NCI-H1092 treated with DMSO at 0.1 percent for 48 hours (cell line): ENCODE results near the gene ROR2.

ENCODE experiments used
- DNase-seq: peaks from one replicate; lab custom pipeline; 2025; lab: John Stamatoyannopoulos, UW

Gene ROR2

DNA sequence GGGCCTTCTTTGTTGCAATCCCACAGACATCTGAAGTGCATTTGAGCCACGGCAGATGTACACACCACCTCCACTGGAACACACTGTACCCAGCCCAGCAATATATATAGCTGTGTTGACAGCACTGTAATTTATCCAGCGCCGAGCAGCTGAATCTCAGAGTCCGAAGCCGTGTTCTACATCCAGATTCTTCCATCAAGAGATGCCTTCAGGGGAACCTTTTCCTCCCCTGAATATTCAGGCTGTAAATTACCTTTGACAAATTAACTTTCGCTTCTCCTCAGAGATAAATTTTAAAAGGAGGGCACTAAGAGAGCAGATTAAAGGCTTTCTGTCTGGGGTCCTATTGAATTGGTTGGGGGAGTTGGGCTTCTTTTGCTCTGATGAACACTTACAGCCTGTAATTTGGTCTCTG, 76.4 kb downstream of the ROR2 start:
- DNase-seq = no peak

DNA sequence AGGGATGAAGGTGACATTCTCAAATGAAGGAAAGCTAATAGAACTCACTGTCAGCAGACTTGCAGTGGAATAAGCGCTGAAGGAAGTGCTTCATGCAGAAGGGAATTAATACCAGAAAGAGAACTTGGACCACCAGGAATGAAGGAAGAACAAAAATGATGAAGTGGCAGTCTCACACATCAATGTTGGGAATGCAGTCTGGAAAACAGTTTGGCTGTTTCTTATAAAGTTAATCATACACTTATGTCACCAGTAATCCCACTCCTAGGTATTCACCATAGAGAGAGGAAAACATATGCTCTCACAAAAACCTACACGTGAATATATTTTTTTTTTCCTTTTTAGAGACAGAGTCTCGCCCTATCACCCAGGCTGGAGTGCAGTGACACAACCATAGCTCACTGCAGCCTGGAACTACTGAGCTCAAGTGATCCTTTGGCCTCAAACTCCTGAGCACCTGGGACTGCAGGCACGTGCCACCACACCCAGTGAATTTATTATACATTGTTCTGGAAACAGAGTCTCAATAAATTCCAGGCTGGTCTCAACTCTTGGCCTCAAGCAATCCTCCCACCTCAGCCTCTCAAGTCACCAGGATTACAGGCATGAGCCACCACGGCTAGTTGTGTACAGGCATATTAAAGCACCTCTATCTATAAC, 81.2 kb downstream of the ROR2 start:
- no peak for DNase-seq

DNA sequence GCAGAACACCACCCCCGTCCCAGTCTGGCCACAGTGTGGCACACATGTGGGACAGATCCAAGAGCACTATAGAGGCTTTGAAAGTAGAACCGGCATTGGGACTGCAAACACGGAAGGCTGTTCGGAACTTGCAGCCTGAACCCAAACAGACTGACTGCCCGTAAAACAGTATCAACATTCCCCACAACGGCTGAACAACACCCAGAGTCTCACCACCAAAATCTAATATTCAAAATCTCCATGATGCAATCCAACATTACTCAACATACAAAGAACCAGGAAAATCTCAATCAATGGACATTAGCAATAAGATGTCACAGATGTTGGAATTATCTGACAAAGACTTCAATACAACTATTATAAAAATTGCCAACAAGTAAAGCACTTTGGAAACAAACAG, 82.3 kb downstream of the ROR2 start:
- DNase-seq = no peak

DNA sequence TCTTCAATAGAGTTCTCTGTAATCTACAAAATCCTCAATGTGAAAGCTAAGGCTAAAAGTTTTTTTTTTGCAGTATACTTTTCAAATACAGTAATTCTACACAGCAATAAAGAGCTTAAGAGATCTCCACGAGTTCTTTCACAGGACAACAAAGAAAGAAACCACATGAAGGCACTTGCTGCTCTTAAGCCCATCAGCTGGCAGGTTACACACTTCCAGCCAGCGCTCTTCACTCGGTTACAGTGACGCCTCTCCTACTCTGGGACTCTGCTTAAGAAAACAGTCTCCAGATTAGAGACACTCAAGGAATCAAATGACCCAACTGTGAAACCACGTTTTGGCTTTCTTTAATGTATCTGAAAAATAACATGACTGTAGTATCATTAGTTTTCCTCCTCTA, 85.0 kb downstream of the ROR2 start:
- DNase-seq = no peak

DNA sequence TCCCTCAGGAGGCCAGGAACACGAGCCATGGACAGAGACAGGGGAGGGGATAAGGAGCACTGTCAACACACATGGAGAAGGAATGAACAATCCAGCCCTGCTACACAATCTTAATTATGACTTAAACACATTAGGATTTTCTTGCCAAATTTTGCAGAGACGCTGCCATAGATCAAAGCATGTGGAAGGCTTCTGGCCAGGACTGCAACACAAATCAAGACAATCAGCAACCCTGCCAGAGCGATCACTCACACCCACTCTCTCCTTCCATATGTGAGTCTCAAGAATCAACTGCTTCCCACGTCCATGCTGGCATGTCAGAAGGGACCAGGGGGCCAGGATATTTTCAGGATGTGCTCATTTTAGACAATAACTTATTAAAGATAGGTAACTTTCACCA, 85.6 kb downstream of the ROR2 start:
- DNase-seq = no peak

DNA sequence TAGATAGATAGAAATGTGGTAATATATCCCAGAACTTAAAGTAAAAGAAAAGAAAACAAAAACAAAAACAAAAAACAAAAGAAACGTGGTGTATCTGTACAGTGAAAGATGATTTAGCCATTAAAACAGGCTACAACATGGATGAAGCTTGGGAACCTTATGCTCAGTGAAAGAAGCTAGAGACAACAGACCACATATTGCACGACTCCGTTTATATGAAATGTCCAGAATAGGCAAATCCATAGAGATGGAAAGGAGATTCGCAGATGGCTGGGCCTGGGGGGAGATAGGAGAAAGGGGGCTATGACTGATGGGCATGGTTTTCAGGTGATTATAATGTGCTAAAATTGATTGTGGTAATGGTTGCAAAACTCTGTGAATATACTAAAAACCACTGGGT, 86.6 kb downstream of the ROR2 start:
- DNase-seq = no peak

DNA sequence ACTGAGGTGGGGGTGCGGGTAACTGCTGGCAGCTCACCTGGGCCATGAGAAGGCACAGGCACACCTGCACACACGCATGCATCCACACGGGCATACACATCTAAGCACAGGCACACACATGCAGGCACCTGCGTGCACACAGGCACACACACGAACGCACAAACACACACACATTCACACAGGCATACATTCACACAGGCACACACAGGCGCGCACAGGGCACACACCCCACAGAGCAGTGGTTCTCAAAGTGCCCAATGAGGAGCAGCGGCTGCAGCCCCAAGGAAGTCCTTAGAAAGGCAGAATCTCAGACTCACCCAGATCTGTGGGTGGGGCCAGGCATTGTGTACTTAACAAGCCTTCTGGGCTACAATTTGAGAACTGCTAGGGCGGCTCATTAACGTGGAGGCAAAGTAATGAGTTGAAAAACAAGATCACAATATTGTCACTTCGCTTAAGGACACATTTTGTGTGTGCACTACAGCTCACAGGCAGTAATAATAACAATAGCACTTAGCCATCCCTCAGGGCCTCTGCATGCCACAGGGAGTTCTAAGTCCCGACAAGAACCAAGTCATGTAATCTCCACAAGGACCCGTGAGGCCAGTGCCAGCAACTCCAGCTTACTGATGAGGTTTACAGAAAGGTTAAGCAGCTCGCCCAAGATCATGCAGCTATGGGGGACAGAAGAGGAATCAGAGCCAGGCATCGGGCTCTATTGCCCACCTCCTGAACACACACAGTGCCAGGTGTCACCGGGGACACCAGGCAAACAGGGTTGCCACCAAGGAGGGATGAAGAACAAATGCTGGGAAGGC, 91.6 kb downstream of the ROR2 start:
- DNase-seq = no peak

DNA sequence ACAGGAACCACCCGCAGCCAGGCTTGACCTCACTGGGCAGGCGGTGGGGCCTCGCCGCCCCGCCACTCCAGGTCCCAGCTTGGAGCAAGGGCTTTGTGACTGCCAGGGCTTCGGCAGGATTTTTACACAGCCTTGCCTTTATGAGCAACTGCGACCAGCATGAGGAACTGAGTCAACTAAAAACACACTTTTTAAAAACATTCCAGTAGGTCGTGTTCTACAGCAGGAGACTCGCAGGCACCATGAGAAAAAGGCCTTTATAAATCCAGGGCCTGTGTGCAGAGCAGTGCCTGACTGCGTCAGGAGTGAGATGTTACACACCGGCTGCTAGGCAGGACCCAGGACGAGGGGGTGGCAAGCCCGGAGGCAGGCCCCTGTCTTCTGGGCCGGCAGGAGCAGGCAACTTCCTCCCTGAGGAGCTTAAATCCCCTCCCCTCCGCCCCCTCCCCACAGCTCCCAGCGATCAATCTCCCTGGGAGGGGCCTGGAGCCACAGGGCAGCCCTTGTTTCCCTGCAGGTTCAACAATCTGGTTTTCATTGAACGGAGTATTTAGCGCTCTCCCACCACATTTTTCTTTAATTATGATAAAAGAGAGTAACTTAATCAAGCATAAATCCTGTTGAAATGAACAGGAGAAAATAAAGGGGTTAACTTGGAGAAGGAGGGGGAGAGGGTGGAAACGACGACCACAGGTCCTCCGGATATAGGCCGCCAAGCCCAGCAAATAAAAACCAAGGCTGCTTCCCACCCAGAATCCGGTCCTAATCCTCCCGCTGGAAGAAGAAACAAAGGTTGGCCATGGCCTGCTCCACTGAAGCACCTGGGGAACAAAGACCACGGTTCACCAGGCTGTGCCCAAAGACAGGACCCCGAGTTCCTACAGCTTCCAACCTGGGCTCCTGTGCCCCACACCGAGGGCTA, 92.5 kb downstream of the ROR2 start:
- no peak for DNase-seq

DNA sequence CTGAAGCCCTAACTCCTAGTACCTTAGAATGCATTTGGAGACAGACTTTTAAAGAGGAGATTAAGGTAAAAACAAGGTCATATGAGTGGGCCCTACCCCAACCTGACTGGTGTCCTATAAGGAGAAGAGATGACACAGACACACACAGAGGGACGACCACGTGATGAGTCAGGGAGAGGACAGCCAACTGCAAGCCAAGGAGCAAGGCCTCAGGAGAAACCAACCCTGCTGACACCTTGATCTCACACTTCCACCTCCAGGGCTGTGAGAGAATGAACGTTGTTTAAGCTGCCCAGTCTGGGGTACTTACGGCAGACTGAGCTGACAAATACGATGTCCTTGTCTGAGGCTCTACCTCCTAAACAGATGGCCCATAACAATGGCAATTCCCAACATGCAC, 93.6 kb downstream of the ROR2 start:
- no peak for DNase-seq

DNA sequence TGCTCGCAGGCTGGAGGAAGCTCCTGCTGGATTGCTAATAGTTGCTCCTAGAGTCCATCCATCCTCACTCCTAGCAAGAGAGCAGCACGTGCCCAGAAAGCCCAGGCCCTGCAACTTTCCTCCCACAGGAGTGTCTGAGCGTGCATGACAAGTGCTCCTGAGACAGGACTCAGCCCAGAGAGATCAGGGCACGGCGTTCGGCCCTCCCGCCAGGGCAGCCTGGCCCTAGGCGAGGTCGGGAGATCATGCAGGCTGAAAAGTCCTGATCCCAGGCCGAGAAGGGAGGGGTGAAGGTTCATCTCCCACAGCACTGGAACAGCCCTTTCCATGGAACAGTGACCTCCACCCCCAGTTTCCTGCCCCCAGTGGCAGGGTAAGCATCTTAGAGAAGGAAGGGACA, 94.8 kb downstream of the ROR2 start:
- DNase-seq = no peak

DNA sequence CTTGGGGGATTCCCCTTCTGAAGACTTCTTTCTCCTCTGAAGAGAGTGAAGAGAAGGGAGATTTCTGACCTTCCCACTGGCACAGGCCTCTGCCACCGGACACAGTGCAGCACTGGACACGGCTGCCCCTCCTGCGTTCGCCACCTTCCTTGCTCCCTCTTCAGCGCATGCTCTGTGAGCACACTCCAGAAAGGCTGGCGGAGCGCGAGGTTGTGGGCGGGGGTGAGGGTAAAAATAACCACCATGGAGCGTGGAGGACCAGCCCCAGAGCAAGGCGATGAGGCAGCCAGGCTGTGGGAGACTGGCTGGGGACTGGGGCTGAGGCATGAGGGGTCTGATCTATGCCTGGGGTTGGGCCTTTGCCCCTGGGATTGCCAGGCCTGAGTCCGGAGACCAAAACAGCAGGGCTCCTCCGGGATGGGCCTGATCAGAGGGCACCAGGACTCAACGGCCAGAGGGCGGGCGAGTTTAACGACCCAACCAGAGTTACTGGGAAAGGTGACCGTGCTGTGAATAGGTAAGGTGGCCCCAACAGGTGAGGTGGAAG, 97.2 kb downstream of the ROR2 start:
- DNase-seq = no peak

DNA sequence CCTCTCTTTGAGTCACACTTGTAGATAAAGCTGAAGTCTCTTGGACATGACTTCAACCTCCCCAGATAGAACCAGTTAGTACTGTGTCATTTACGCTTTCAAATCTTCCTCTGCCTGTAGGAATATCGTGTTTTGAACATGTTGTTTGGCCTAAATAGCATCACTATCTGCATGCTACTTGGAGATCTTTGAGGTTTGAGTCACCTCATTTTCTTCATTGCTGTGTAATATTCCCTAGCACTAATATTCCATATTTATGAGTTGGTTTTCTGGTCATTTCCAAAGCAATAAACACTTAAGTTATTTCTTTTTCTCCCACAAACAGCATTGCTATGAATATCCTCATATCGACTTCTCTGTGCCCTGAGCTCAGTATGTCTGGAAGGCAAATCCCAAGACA, 100.3 kb downstream of the ROR2 start:
- no peak for DNase-seq

DNA sequence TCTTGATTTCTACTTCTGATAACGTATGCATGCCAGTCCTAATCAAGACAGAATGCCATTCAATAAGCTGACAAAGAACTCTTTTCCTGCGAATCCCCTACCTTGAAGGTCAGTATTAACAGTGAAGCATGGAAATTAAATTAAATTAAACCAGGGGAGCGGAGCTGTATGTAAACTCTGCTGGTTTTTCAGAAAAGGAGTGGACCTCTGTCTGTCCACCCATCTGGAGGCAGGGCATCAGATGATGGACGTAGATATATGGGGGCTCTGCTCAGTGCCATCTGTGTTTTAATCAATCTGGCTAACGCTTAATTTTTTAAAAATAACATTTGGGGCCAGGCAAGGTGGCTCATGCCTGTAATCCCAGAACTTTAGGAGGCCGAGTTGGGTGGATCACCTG, 101.9 kb downstream of the ROR2 start:
- DNase-seq = no peak

DNA sequence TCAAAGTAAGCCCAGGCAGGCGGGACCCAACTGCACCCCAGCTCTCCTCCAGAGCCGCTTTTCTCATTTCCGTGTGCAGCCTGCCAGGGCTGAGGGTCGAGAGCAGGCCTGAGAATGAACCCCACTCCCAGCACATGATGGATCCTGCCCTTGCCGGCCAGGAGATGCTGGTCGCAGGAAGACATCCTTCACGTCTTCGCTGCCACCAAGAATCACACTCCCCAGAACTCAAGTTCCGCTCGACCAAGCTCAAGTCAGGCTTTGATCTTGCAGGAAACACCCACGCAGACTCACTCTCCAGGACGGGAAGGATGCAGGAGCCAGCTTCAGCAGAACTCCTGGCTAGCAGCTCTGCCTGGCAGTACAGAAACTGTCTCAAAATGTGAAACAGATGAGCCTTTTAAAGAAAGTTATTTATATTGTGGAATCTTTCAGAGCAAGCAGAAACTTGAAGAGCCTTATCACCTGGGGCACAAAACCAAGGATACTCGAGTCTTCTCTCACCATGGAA, 102.4 kb downstream of the ROR2 start:
- no peak for DNase-seq

DNA sequence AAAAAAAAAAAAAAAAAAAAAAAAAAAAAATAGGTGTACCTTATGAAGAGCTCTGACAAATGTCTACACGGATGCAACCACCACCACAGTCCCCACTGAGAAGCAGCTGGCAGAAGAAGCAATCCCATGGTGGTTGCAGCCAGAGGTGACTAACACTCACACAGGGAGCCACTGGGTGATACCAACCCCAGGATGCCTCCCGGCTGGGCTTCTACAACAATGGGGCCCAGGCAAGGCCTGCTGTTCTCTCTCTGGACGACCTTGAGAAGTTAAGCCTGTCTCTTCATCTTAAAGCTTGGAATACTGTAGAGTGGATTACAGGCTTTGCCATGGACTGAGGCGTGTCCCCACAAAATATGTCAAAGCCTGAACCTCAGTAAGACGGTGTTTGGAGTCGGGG, 104.1 kb downstream of the ROR2 start:
- DNase-seq = no peak

DNA sequence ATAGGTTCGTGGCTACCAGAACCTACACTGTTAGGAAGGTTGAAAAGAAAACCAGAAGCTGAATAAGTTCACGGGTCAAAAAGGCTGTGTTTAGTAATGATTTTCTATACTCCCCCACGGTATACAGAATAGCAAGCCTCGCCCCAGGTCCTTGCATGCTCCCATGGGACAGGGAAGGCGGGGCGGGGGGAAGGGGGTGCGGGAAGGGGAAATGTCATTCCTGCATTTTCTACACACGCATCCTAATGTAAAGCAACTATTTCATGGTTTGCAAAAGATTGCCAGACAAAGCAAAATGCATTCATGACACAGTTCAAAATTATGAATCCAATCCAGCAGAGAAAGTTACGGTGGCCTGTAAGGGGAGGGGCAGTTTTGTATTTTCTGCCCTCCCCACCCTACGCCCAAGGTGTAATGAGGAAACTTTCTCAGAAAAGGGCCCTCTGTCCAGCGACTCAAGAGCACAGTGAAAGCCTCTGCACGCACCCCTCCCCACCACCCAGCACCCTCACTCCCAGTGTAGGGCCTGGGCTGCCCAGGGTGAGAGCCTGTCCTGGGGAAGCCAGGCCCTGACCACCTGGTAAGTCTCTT, 105.2 kb downstream of the ROR2 start:
- no peak for DNase-seq

DNA sequence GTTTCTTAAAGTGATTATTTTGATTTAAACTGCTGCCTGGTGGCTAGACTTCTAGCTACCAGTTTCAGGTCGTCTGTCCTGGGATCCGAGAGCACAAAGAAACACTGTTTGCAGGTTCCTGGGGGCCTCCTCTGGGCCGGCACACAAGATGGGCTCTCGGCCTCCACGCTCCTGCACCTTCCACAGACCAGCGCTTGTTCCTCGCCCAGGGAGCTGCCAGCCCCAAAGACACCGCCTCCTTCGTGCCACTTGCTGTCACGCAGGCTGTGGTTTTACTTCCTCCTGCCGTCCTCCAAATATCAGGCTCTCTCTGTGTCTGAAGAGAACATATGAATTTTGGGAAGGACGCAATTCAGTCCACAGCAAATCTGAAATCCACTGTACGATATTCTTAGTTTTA, 105.8 kb downstream of the ROR2 start:
- DNase-seq = no peak

DNA sequence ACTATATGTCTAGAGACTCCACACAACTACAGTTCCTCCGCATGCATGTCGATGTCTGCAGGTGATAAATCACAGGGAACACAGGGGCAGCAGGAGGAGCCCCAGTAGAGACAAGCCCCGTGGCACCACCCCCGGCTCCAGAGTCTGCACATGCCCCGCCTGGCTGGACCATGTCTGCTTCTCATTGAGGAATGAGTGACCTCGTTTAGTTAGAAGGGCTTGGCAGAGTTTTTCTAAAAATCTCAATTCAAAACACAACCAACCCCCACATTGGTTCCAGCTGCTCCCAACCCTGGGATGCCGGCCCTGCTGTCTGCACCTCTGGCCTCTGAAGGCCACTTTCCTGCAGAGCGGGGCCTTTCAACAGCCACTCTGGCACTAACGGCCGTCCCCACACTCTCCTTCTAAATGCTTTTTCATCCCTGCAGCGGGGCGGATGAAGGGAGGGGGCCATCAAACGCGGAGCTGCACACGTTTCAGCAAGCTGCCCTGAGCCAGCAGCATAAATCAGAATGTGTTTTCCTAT, 106.3 kb downstream of the ROR2 start:
- DNase-seq = no peak

DNA sequence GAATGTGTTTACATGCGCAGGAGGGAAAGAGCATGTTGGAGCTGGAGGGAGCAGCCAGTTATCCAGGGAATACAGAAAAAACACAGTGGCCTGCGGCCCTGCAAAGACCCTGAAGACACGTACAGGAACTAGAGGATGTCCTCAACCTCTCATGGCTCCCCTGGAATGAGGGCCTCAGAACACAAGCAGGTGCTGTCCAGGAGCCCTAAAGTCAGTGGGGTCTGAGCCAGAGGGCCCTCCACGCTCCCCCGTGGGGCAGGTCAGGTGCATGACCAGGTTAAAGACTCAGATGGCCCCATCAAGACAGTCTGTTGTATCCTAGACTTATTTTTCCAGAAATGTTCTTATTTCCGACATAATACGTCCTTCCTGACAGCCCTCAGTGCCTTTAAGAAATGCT, 106.9 kb downstream of the ROR2 start:
- no peak for DNase-seq

DNA sequence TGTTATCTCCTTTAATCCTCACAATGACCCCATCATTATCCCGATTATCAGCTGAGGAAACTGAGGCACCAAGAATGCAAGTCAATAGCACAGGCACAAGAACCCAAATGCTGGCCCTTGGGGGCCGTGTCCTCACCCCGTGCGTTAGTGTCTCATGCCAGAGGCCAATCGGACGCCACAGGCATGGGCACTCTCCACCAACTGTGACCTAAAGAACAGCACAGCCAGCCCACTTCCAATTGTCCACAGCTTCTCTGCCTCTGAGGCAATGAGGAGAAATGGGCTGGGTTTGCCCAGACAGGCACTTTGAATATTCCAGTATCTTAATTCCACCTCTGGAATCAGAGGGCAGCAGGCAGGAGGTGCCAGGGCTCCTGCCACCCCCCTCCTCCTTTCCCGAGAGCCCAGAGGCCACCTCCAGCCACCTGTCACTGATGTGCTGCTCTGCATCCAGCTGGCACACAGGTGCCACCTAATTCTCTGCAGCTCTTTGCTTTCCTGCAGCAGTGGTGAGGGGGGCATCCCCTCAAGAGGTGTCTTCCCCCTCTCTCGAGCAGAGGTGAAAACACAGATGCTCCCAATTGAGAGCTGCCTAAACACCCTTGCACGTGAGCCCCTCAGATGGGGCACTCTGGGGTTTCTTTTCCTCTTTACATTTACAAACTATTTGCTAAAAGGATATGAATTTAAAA, 107.5 kb downstream of the ROR2 start:
- no peak for DNase-seq

DNA sequence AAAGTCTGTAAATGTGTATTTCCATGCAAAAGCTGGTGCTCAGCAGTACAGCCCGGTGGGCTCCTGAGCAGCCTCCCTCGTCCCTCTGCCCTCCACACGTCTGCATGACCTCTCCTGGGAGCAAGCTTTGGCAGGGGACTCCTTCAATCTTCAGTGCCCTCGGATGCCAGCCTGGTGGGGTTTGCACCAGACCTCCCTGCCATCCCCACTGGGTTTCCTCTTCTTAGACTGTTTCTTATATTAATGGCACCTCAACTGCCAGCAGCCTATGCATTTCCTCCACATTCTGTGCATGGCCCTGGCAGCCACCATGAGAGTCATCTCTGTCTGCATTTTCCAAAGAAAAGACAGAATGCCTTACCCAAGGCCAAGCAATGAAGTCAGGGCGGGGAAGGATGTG, 108.4 kb downstream of the ROR2 start:
- DNase-seq = no peak
